Measurements from ENCODE around the gene BFSP1. TPM values are rescaled to one million over a fixed set of nuclear protein-coding genes. Genes with fewer than 3 reads are reported as not detected.

BFSP1 gene
- total RNA-seq, 1 experiment from 2014 or later: 0.94 TPM

DNA sequence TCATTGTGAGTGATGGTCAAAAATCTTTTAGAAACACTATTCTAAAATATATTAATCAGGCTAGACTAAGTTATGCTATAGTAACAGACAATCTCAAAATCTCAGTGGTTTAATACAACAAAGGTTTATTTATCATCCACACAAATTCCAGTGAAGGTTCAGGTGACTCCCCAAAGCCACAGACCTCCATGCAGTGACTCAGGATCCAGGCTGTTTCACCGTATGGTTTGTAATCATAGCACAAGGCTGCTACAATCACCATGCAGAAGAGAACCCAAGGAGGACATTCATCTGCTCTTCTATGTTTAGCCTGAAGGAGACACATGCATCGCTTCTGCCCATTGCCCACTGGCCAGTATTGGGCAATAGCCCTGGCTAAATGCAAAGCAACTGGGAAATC is 46.2 kb downstream of the BFSP1 start:
- no peaks in the 10 kb centered on the region for H3K9me3 Mint-ChIP-seq (ENCODE audit: low read depth, unreplicated experiment)
- no peaks in the 10 kb centered on the region for H3K36me3 Mint-ChIP-seq (ENCODE audit: insufficient read depth, unreplicated experiment)
- intact Hi-C loops (cut with micrococcal nuclease; ENCODE audit: unreplicated experiment): no loop called here
- no peak for DNase-seq
- no peaks in the 10 kb centered on the region for H3K27me3 Mint-ChIP-seq (ENCODE audit: unreplicated experiment)
- H3K27ac Mint-ChIP-seq (ENCODE audit: unreplicated experiment): no peak overlapping the region
- CTCF ChIA-PET: no interaction called here
- H3K4me1 Mint-ChIP-seq (ENCODE audit: low read depth, unreplicated experiment): no peaks in the 10 kb centered on the region
- TF ChIP-seq, protein P1, sequence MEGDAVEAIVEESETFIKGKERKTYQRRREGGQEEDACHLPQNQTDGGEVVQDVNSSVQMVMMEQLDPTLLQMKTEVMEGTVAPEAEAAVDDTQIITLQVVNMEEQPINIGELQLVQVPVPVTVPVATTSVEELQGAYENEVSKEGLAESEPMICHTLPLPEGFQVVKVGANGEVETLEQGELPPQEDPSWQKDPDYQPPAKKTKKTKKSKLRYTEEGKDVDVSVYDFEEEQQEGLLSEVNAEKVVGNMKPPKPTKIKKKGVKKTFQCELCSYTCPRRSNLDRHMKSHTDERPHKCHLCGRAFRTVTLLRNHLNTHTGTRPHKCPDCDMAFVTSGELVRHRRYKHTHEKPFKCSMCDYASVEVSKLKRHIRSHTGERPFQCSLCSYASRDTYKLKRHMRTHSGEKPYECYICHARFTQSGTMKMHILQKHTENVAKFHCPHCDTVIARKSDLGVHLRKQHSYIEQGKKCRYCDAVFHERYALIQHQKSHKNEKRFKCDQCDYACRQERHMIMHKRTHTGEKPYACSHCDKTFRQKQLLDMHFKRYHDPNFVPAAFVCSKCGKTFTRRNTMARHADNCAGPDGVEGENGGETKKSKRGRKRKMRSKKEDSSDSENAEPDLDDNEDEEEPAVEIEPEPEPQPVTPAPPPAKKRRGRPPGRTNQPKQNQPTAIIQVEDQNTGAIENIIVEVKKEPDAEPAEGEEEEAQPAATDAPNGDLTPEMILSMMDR (IDR thresholded peaks at IDR 0.05; ENCODE audit: unreplicated experiment): no peak
- H3K4me3 Mint-ChIP-seq (ENCODE audit: low read depth, unreplicated experiment): no peak overlapping the region
- no TSS peak for BruUV-seq (replicated peaks)

DNA sequence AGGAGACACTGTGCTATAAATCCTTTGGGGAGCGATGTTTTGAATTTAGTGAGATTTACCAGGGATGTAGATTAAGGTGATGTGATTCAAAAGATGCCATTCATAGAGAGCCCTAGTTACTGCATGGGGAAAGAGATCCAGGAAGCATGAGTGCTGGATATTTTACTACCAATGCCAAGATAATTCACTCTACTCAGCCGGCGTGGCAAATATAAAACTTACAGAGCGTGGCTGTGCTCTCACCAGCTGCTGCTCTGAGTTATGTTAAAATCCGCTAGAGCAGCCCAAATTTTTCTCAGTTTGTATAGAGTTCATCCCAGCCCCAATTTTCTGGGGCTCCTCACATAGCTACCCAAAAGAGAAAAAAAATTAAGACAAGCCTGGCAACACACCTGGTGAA is 48.6 kb downstream of the BFSP1 start:
- no TSS peak for BruUV-seq (replicated peaks)
- Mint-ChIP-seq H3K36me3 (ENCODE audit: insufficient read depth, unreplicated experiment) (no peaks in the 10 kb centered on the region), H3K27me3 (ENCODE audit: unreplicated experiment) (no peaks in the 10 kb centered on the region), H3K27ac (ENCODE audit: unreplicated experiment) (no peak overlapping the region), H3K9me3 (ENCODE audit: low read depth, unreplicated experiment) (no peaks in the 10 kb centered on the region), H3K4me1 (ENCODE audit: low read depth, unreplicated experiment) (no peaks in the 10 kb centered on the region), H3K4me3 (ENCODE audit: low read depth, unreplicated experiment) (no peak overlapping the region)
- TF ChIP-seq, protein P1 (IDR thresholded peaks at IDR 0.05; ENCODE audit: unreplicated experiment): no peak
- CTCF ChIA-PET: no interaction called here
- no peak for DNase-seq
- intact Hi-C loops (cut with micrococcal nuclease; ENCODE audit: unreplicated experiment): no loop called here

DNA sequence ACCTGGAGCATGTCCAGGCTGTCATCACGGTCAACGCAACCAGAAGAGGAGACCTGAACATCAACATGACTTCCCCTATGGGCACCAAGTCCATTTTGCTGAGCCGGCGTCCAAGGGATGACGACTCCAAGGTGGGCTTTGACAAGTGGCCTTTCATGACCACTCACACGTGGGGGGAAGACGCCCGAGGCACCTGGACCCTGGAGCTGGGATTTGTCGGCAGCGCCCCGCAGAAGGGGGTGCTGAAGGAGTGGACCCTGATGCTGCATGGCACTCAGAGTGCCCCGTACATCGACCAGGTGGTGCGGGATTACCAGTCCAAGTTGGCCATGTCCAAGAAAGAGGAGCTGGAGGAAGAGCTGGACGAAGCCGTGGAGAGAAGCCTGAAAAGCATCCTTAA is 49.5 kb downstream of the BFSP1 start:
- TF ChIP-seq, protein P1 (IDR thresholded peaks at IDR 0.05; ENCODE audit: unreplicated experiment): no peak
- no TSS peak for BruUV-seq (replicated peaks)
- Mint-ChIP-seq H3K9me3 (ENCODE audit: low read depth, unreplicated experiment) (no peaks in the 10 kb centered on the region), H3K4me1 (ENCODE audit: low read depth, unreplicated experiment) (no peaks in the 10 kb centered on the region), H3K27ac (ENCODE audit: unreplicated experiment) (no peak overlapping the region), H3K27me3 (ENCODE audit: unreplicated experiment) (no peaks in the 10 kb centered on the region), H3K4me3 (ENCODE audit: low read depth, unreplicated experiment) (no peak overlapping the region), H3K36me3 (ENCODE audit: insufficient read depth, unreplicated experiment) (no peaks in the 10 kb centered on the region)
- CTCF ChIA-PET: interaction anchor here (0.6 kb wide), 1 partner anchor 48 kb away, joined by 3 read pairs; no protein-coding TSS in a partner anchor
- DNase-seq: no peak
- intact Hi-C loops (cut with micrococcal nuclease; ENCODE audit: unreplicated experiment): no loop called here

DNA sequence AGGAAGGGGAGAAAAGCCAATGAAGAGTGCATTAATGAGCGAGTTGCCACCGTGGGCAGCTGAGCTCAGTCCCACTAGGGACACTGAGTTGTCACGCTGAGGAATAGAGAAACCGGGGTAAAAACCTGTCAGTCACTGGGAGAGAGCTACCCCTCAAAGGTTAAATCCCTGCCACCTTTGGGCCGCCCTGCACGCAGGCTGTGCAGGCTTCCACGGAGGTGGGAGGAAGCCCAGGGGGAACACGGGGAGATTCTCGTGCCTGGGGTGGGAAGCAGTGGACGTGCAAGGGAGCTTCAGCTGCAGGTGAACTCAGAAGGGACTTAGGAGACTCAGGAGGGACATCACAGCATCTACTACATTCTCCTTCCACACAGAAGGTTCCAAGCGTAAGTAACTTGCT is 50.5 kb downstream of the BFSP1 start:
- H3K4me1 Mint-ChIP-seq (ENCODE audit: low read depth, unreplicated experiment): no peaks in the 10 kb centered on the region
- H3K4me3 Mint-ChIP-seq (ENCODE audit: low read depth, unreplicated experiment): no peak overlapping the region
- no peaks in the 10 kb centered on the region for H3K27me3 Mint-ChIP-seq (ENCODE audit: unreplicated experiment)
- intact Hi-C loops (cut with micrococcal nuclease; ENCODE audit: unreplicated experiment): no loop called here
- TF ChIP-seq, protein P1 (IDR thresholded peaks at IDR 0.05; ENCODE audit: unreplicated experiment): no peak
- H3K27ac Mint-ChIP-seq (ENCODE audit: unreplicated experiment): no peak overlapping the region
- CTCF ChIA-PET: no interaction called here
- H3K36me3 Mint-ChIP-seq (ENCODE audit: insufficient read depth, unreplicated experiment): no peaks in the 10 kb centered on the region
- no TSS peak for BruUV-seq (replicated peaks)
- H3K9me3 Mint-ChIP-seq (ENCODE audit: low read depth, unreplicated experiment): no peaks in the 10 kb centered on the region
- DNase-seq: no peak
